ENCODE results near the gene COL4A2. TPM values are rescaled to one million over a fixed set of nuclear protein-coding genes. Genes with fewer than 3 reads are reported as not detected.

Gene COL4A2
- total RNA-seq, 1 donor from 2014 or later: 60.9 TPM

DNA sequence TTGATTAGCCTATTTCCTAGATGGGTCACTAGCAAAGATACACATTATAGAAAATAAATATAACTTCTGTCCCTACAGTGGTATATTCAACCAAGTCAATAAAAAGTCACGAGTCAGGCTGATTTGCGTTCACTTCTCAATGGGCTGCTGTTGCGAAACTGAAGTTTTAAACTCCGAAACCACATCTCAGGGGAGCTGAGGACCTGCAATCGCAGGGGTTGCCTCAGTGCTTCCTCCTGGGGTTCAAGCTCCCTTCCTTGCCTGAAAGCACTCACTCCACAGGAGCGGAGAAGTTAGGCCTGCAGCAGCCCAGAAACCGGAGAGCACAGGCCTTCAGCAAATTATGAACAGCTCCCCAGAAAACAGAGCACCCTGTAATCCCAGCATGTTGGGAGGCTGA, 214.9 kb downstream of the COL4A2 start:
- Mint-ChIP-seq H3K4me1 (ENCODE audit: low read depth, unreplicated experiment) (peaks cover 19% of the 10 kb centered on the region), H3K4me3 (ENCODE audit: unreplicated experiment) (no peak overlapping the region), H3K9me3 (ENCODE audit: unreplicated experiment) (peaks cover 9% of the 10 kb centered on the region), H3K27me3 (ENCODE audit: unreplicated experiment) (peaks cover 9% of the 10 kb centered on the region), H3K36me3 (ENCODE audit: unreplicated experiment) (no peaks in the 10 kb centered on the region), H3K27ac (ENCODE audit: unreplicated experiment) (no peak overlapping the region)
- TF ChIP-seq CTCF (IDR thresholded peaks at IDR 0.05; ENCODE audit: partially characterized antibody, unreplicated experiment): no peak
- no peak for DNase-seq

GRCh38 chr13:110522721-110523120, 215.6 kb downstream of the COL4A2 start:
- H3K36me3 Mint-ChIP-seq (ENCODE audit: unreplicated experiment): no peaks in the 10 kb centered on the region
- peaks cover 6% of the 10 kb centered on the region for H3K27me3 Mint-ChIP-seq (ENCODE audit: unreplicated experiment)
- no peak for DNase-seq
- H3K4me1 Mint-ChIP-seq (ENCODE audit: low read depth, unreplicated experiment): peaks cover 19% of the 10 kb centered on the region
- H3K9me3 Mint-ChIP-seq (ENCODE audit: unreplicated experiment): peaks cover 5% of the 10 kb centered on the region
- H3K27ac Mint-ChIP-seq (ENCODE audit: unreplicated experiment): no peak overlapping the region
- no peak for TF ChIP-seq CTCF (IDR thresholded peaks at IDR 0.05; ENCODE audit: partially characterized antibody, unreplicated experiment)
- H3K4me3 Mint-ChIP-seq (ENCODE audit: unreplicated experiment): no peak overlapping the region

DNA sequence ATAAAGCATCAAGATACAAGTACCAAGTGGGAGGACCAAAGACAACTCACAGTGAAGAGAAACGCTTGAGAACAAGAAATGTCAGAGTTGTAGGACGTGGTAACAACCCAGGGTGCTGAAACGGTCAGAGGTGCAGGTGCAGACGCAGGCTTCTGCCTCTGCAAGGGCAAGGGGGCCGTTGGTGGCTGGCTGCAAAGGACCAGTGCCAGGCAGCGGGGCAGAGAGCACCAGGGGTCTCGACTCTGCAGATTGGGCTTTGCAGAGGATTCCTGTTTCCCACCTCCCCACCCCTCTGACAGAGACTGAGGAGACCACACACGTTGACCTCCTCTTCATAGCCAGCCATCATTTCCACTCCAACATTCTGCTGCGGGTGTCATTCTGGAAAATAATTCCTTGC, 216.1 kb downstream of the COL4A2 start:
- Mint-ChIP-seq H3K4me3 (ENCODE audit: unreplicated experiment) (no peak overlapping the region), H3K36me3 (ENCODE audit: unreplicated experiment) (no peaks in the 10 kb centered on the region), H3K4me1 (ENCODE audit: low read depth, unreplicated experiment) (peaks cover 19% of the 10 kb centered on the region), H3K27me3 (ENCODE audit: unreplicated experiment) (peaks cover 6% of the 10 kb centered on the region), H3K27ac (ENCODE audit: unreplicated experiment) (no peak overlapping the region), H3K9me3 (ENCODE audit: unreplicated experiment) (peaks cover 5% of the 10 kb centered on the region)
- no peak for TF ChIP-seq CTCF (IDR thresholded peaks at IDR 0.05; ENCODE audit: partially characterized antibody, unreplicated experiment)
- DNase-seq: no peak

DNA sequence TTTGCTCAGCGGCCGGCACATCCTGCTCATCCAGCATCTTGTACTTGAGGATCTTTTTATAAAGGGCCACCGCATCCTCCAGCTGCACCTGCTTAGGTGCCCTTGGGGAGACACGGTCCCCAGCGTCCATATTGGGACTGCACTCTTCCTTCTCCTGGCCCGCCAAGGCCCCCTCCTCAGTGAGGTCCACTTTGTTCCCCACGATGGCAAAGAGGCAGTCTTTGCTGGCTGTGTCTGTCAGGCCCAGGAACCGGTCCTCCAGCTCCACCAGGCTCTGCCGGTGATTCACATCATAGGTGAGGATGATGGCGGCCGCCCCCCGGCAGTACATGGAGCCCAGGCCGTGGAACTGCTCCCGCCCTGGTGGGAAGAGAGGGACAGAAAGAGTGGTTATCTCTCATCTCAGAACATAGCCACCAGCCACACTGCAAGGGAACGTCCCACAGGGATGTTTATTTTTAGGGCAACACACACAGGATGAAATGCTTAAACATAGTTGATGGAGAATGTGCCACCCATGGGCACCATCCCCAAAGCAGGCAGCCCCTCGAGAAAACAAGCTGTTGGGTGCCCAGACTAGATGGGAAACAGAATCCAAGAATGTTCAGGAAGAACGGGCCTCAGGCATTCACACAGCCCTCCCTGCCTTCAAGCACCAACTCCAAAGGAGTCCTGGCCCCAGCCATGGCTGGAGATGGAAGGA, 216.9 kb downstream of the COL4A2 start:
- Mint-ChIP-seq H3K4me1 (ENCODE audit: low read depth, unreplicated experiment) (peaks cover 19% of the 10 kb centered on the region), H3K27ac (ENCODE audit: unreplicated experiment) (no peak overlapping the region)
- DNase-seq: no peak

More for the DNA sequence above, 216.9 kb downstream of the COL4A2 start:
- no peak overlapping the region for H3K4me3 Mint-ChIP-seq (ENCODE audit: unreplicated experiment)
- peaks cover 6% of the 10 kb centered on the region for H3K27me3 Mint-ChIP-seq (ENCODE audit: unreplicated experiment)
- no peaks in the 10 kb centered on the region for H3K36me3 Mint-ChIP-seq (ENCODE audit: unreplicated experiment)
- TF ChIP-seq CTCF (IDR thresholded peaks at IDR 0.05; ENCODE audit: partially characterized antibody, unreplicated experiment): no peak
- H3K9me3 Mint-ChIP-seq (ENCODE audit: unreplicated experiment): peaks cover 4% of the 10 kb centered on the region
